Bronchial epithelial cell (primary cell): ENCODE results near the gene HIPK4. TPM values are rescaled to one million over a fixed set of nuclear protein-coding genes. Genes with fewer than 3 reads are reported as not detected.

Experiments used
- DNase-seq: peaks from one replicate; pipeline ENCODE4 v3.0.0-alpha.2; 2010; ENCODE audit warnings: low read depth
- FAIRE-seq: peaks from 2 replicates; lab custom pipeline; 2011; peaks lifted over from hg19 to GRCh38; lab: Jason Lieb, UNC
- H3K27me3 ChIP-seq: 2 replicates; pipeline ENCODE4 v1.5.1; 2011; ENCODE audit warnings: low read length; ENCODE audit not compliant: control insufficient read depth, insufficient read depth
- H3K36me3 ChIP-seq: 2 replicates; pipeline ENCODE4 v1.5.1; 2011; ENCODE audit warnings: low read length; ENCODE audit not compliant: control insufficient read depth, insufficient read depth
- H3K4me3 ChIP-seq: 2 replicates; pipeline ENCODE4 v1.5.1; 2011; ENCODE audit warnings: mild to moderate bottlenecking, low read depth, low read length, control low read depth
- CTCF ChIP-seq: IDR thresholded peaks from 2 replicates; pipeline ENCODE4 v1.5.1; 2011; ENCODE audit warnings: mild to moderate bottlenecking, moderate library complexity, low read length, control low read depth, inconsistent platforms; ENCODE audit not compliant: insufficient read depth, severe bottlenecking
- total RNA-seq: library from RNA; depleted of rRNA; stranded (reverse); fragments of >200 nt; gene quantifications from 2 replicates; pipeline ENCODE4 v1.2.1, GENCODE V29; 2014

Gene HIPK4
- total RNA-seq, 1 donor from 2014 or later = 0.26 TPM

DNA sequence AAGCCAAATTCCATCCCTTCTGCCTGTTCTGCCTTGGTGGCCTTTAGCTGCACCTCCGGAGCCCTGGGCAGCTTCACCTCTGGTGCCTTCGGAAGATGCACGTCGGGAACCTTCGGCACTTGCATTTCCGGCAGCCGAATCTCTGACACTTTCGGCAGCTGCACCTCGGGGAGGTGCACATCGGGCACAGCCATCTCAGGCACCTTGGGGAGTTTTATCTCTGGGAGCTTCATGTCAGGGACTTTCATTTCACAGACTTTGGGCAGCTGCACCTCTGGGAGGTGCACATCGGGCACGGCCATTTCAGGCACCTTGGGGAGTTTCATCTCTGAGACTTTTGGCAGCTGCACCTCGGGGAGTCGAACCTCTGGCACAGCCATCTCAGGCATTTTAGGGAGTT is 6.0 kb upstream of the HIPK4 start:
- Histone ChIP-seq H3K4me3 (no peak overlapping the region), H3K27me3 (peaks cover 1% of the 10 kb centered on the region), H3K36me3 (no peaks in the 10 kb centered on the region)
- FAIRE-seq = no peak
- no peak for TF ChIP-seq CTCF
- no peak for DNase-seq

DNA sequence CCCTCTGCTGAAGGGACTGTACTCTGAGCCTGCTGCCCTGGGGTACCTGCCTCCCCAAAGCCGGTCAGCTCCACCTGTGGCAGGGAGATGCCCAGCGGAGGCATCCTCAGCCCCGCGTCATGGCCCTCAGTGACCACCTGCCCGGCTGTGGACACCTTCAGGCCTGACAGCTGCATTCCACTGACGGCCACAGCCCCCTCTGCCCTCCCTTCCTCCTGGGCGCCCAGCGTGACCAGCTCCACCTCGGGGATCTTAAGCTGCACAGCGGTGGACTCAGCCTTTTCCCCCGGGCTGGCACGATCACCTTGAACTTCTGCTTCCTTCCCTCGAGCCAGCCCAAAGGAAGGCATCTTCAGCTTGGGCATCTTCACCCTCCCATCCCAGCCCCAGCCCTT is 4.8 kb upstream of the HIPK4 start:
- FAIRE-seq = no peak
- no peak for DNase-seq
- H3K36me3 ChIP-seq = no peaks in the 10 kb centered on the region
- peaks cover 1% of the 10 kb centered on the region for H3K27me3 ChIP-seq
- TF ChIP-seq CTCF = no peak
- H3K4me3 ChIP-seq = no peak overlapping the region

- Histone ChIP-seq H3K27me3 (peaks cover 1% of the 10 kb centered on the region), H3K36me3 (no peaks in the 10 kb centered on the region), H3K4me3 (no peak overlapping the region)
- FAIRE-seq (no peak), DNase-seq (no peak)
- TF ChIP-seq CTCF = no peak
These were observed 4.2 kb upstream of the HIPK4 start for GRCh38 chr19:40393894-40394815.

GRCh38 chr19:40392894-40393517 is 3.0 kb upstream of the HIPK4 start:
- Histone ChIP-seq H3K4me3 (no peak overlapping the region), H3K27me3 (peaks cover 1% of the 10 kb centered on the region), H3K36me3 (no peaks in the 10 kb centered on the region)
- FAIRE-seq = no peak
- peak; percentile 57 for DNase-seq
- peak; percentile 87 for TF ChIP-seq CTCF

DNA sequence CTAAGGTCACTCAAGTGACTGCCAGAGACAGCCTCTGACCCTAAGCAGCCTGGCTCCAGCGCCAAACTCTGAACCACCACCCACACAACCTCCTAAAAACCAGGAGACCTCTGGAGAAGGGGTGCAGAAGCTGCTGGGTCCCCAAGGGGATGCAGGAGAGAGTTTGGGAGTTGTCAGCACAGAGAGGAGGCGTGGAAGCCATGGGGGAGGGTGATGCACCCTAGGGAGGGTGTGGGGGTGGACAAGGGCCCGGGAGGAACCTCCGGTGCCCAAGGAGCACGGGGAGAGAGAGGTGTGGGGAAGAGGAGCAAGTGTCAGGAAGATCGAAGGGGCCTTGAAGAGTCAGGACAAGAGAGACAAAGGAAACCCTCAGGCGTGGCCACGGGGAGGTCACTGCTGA is 2.1 kb upstream of the HIPK4 start:
- no peaks in the 10 kb centered on the region for H3K36me3 ChIP-seq
- no peak overlapping the region for H3K4me3 ChIP-seq
- no peak for DNase-seq
- H3K27me3 ChIP-seq = peaks cover 1% of the 10 kb centered on the region
- no peak for FAIRE-seq
- no peak for TF ChIP-seq CTCF
